HG03378 (cell line): ENCODE measurements around the gene NLK.
"Not testable (repeated sequence)": the region's sequence is repeated elsewhere in the genome, so short reads cannot be mapped to it uniquely, and the experiment has no call there.

Experiments used
- ATAC-seq: cut with Tn5 transposase; IDR thresholded peaks from one replicate; pipeline ENCODE4 v1.9.1; 2021; ENCODE audit warnings: mild to moderate bottlenecking, moderate library complexity; ENCODE audit not compliant: unreplicated experiment

The NLK gene

DNA sequence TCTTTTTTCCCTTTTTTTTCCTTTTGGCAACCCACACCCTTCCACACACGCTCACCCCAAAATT is at the start of gene NLK:
Gene NLK, plus strand, starts transcription at position 21 of the 64 bp plus-strand sequence. CDS start 197 bp downstream, outside the sequence.
- no peak for ATAC-seq

- no peak for ATAC-seq
These were observed 49.2 kb upstream of the NLK start for GRCh38 chr17:27993161-27993695.

GRCh38 chr17:27993723-27994310 is 48.7 kb upstream of the NLK start:
- ATAC-seq, result no peak

DNA sequence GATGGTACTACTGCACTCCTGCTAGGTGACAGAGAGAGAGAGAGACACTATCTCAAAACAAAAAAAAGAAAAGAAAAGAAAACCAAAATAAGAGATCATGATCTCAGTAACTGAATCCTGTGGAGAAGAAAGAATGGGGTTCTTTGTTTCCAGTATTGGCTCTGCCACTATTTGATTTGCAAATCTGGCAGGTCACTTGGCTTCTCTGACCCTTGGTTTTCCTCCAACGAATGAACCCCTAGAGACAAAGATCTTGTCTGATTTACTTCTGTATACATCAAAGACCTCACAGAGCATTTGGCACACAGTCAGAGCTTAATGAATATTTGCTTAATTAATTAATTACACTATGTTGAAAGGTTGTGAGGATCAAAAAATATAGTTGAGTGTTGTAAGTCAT is 47.9 kb upstream of the NLK start:
- ATAC-seq, result no peak

DNA sequence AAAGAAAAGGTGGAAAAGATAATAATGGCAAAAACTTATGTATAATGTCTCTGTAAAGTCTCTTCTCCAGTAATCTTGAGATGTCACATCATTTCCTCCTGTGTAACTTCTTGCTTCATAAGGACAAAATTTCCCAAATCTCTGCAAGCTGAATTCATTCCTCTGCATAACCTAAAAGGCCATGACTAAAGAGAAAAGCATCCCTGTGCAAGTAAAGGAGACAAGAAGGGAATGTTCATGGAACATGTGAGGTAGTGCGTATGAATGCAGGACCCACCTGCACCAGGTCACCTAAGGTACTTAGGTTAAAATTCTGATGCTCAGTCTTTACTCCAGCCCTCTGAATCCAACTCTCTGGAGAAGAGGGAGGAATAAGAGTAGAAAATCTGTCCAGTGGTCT is 46.9 kb upstream of the NLK start:
- ATAC-seq, result no peak

DNA sequence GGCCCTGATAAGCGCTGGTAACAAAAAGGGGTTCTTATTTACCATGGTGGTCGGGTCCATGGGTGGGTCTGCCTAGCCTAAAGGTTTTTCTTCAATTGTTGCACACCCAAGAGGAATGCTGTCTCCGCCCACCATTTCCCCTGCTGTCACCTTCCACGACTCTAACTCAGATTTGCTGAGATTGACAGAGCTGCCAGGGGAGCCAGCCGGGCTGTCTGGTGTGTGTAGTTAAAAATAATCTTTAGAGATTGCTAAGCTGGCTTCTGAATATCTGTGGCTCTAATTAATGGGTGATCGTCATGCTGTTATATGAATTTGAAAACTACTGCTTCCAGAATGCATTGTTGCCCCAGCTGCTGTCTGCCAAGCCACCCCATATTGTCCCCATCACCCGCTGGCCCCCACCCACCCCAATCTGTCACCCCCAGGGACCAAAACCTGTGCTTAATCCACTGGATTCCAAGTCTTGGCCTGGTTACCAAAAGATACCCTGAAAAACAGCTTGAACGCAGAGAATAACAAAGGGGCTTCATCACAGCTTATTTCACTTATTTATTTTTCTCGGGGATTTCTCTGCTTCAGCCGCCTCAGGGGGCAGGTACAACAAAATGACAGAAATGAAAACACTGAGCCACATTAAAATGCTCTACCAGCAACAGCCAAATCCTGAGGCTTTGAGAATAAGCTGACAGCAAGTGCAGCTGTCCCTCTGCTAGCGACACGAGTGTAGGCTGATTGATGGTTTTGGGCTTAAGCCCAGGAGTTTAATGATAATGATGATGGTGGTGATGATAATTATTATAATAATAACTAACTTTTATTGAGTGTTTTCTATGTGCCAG is 46.1 kb upstream of the NLK start:
- no peak for ATAC-seq

GRCh38 chr17:27997044-27997401 is 45.5 kb upstream of the NLK start:
- ATAC-seq, result no peak

DNA sequence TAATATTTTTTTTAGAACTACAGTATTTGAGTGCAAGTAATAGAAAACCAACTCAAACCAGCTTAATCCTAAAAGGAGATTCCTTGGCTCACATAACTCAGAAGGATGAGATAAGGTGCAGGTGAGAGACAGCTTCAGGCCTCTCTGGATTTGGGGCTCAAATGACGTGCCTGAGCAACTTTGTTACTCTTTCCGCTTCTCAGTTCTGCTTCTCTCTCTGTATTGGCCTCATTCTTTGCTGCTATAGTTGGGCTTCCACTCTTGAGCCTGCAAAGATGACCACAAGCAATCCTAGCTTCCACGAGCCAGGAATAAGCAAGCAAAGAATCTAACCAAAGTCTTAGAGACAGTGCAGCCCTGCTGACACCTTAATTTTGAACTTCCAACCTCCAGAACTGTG is 45.0 kb upstream of the NLK start:
- no peak for ATAC-seq

- no peak for ATAC-seq
These were observed 41.3 kb upstream of the NLK start for GRCh38 chr17:28001149-28001548.

DNA sequence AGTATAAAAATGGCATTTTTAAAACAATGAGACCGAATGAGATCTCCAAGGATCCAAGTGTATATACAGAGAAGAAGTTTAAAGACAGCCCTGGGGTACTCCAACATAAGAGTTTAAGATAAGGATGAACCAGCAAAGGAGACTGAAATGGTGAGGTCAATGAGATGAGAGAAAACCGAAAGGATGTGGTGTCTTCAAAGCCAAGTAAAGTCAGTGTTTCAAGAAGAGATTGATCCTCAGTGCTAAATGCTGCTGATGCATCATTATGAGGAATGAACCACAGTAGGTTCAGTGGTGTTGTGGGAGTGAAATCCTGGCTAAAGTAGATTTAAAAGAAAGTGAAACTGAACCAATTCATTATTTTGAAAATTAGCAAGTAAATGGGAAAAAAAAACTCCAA is 38.1 kb upstream of the NLK start:
- no peak for ATAC-seq

GRCh38 chr17:28007925-28008324 is 34.6 kb upstream of the NLK start:
- ATAC-seq, result not testable (repeated sequence)

GRCh38 chr17:28008513-28008912 is 34.0 kb upstream of the NLK start:
- no peak for ATAC-seq

DNA sequence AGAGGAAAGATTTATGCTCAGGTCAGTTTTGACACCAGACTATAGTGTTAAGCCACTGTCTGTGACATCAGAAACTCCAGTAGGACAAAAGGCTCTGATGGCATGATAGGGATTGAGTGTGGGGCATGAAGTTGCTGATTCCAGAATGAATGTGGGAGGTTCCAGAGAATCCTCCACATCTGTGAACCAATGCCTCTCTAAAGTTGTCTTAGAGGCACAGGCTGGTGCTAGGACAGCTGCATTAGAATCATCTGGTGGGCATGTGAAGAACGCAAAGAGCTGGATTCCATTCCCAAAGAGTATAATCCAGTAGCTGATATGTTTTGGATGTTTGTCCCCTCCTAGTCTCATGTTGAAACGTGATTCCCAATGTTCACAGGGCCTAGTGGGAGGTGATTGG is 32.1 kb upstream of the NLK start:
- ATAC-seq, result no peak

DNA sequence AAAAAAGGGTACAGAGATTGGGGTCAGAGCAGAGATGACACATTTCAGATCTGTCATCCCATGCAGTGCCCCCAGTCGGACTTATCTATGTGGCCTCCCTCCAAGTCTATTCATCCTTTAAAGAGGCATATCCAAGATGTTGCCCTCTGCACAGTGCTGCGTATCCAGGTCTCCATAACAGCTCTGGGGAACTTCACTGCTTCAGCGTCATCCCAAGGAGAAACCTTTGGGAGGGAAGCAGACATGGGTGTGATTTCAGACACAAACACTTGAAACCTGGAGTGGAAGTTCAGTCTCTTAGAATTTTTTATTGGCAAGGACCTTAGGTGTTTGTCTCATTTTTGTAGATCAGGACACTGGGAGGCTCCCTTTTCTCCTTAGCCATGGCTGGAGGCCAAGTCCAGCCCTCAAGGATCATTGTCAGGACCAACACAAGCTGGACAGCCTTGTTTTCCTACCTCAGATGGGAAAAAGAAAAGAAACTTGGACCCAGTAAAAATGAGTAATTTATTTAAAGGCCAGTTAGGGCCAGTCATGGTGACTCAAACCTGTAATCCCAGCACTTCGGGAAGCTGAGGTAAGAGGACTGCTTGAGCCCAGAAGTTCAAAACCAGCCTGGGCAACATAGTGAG is 23.9 kb upstream of the NLK start:
- ATAC-seq, result no peak

DNA sequence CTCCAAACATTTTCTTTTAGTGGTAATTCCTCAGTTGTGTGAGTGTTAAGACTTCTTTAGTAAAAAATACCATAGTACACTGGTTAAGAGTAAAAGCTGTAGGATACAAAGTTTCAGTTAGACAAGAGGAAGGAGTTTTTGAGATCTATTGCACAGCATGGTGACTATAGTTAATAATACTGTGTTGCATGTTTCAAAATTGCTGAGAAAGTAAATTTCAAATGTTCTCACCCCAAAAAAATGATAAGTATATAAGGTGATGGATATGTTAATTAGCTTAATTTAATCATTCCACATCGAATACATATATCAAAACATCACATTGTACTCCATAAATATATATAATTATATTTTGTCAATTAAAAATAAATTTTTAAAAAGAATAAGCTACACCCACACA is 22.0 kb upstream of the NLK start:
- no peak for ATAC-seq

- ATAC-seq, result no peak
These were observed 13.4 kb upstream of the NLK start for GRCh38 chr17:28029044-28029443.

- ATAC-seq, result no peak
These were observed 12.1 kb upstream of the NLK start for GRCh38 chr17:28030386-28030785.

- ATAC-seq, result no peak
These were observed 11.3 kb upstream of the NLK start for GRCh38 chr17:28031174-28031573.

GRCh38 chr17:28033972-28034714 is 8.3 kb upstream of the NLK start:
- ATAC-seq, result no peak

GRCh38 chr17:28035452-28035851 is 7.0 kb upstream of the NLK start:
- ATAC-seq, result not testable (repeated sequence)

DNA sequence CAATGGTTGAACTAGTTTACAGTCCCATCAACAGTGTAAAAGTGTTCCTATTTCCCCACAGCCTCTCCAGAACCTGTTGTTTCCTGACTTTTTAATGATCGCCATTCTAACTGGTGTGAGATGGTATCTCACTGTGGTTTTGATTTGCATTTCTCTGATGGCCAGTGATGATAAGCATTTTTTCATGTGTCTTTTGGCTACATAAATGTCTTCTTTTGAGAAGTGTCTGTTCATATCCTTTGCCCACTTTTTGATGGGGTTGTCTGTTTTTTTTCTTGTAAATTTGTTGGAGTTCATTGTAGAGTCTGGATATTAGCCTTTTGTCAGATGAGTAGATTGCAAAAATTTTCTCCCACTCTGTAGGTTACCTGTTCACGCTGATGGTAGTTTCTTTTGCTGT is 6.6 kb upstream of the NLK start:
- not testable (repeated sequence) for ATAC-seq

- ATAC-seq, result no peak
These were observed 3.7 kb upstream of the NLK start for GRCh38 chr17:28038802-28039201.
